Measurements from ENCODE around the gene ERN1. TPM values are rescaled to one million over a fixed set of nuclear protein-coding genes. Genes with fewer than 3 reads are reported as not detected.
A peak's percentile ranks its signal among the peaks of the same experiment; 100 is the strongest.

ERN1 gene
- polyA plus RNA-seq, 3 donors from 2014 or later, result 30.7 to 52.9 (median 31.3) TPM

DNA sequence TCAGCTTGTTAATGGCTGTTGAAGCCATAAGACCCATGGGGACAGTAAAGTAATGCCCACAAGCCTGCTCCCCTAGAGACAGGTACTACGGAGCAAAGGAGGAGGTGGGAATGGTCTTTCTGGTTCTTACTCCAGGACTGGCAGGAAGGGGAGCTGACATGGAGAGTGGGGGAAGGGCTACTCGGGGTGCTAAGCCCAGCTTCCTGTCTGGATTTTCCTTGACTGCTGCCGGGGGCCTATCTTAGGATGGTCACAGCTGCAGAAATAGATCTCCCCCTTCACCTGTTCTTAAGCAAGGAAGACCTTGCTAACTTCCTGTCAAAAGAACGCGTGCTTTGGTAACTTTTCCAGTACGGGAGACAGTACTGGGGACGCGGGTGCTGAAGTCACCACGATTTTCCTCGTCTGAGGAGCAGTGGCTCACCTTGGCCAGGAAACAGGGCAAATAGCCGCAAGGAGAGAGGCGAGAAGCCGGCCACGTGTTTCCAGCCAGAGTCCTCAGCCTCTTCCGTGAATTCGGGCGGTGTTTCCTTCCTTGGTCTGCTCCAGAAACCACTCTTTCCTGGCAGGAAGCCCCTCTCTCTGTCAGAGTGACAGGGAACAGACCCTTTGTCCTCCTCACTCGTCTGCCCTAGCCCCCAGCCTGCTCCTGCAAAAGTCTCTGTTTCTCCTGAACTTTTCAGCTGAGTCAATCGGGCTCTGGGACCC lies 132.4 kb downstream of the ERN1 start:
- H3K27me3 Mint-ChIP-seq (ENCODE audit: low read depth in 3 of 3), result peaks cover 3 to 8% (median 3%) of the 10 kb centered on the region in 3 donors
- peak overlapping the region; percentile 84 to 91 (median 89) for H3K4me3 Mint-ChIP-seq
- DNase-seq, result no peak
- H3K4me1 Mint-ChIP-seq, result peaks cover 57 to 59% of the 10 kb centered on the region in 2 donors
- peak overlapping the region; percentile 15 to 87 (median 79) for H3K27ac Mint-ChIP-seq
- H3K9me3 Mint-ChIP-seq, result no peaks in the 10 kb centered on the region
- no peaks in the 10 kb centered on the region for H3K36me3 Mint-ChIP-seq

DNA sequence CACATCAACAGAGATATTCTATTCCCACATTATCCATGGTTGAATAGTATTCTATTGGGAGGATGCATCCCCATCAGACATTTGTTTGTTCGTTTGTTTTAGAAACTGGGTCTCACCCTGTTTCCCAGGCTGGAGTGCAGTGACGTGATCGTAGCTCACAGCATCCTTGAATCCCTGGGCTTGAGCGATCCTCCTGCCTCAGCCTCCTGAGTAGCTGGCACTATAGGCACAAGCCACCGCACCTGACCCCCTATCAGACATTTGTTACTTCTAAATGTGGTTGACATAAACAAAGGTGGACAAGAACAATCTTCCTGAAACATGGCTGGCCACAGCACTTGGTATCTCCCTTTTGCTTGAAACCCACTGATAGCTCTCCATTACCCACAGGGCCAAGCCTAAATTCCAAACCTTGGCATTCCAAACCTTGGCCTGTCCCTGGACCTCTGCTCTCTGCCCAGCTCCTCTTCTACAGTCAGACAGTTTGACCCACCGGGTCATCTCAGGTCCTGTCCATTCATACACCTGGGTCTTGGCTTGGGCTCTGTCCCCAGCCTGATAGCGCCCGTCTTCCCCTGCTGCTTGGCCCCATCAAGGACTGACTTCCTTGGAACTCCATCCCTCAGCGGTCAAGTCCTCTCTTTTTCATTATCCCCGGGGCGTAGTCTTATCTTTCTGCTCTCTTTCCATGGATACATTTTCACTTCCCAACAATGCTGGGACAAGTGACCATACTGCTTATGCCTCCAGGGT lies 133.3 kb downstream of the ERN1 start:
- no peak for DNase-seq
- Mint-ChIP-seq H3K36me3 (no peaks in the 10 kb centered on the region), H3K9me3 (no peaks in the 10 kb centered on the region), H3K27me3 (ENCODE audit: low read depth in 3 of 3) (peaks cover 3 to 12% (median 7%) of the 10 kb centered on the region in 3 donors), H3K4me1 (peaks cover 66 to 68% of the 10 kb centered on the region in 2 donors), H3K27ac (peak overlapping the region in 5 of 6 donors; percentile 15 to 84 (median 74)), H3K4me3 (peak overlapping the region; percentile 84 to 91 (median 89))

DNA sequence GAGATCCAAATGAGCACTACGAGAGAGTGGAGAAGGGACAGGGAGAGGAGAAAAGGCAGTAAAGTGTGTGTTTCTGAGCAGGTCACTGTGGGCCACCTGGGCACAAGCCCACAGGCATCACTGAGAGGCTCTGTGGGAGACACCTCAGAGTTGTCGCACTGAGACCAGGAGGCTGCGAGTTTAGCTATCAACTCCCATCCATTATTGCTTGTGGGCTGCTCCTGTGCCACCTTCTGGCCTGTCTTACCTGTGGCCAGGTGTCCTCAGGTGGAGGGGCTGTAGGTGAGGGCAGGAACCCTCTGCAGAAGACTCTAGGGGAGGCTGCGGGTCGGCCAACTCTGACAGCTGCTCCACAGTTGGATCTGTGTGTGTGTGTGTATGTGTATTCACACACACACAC lies 134.3 kb downstream of the ERN1 start:
- Mint-ChIP-seq H3K9me3 (no peaks in the 10 kb centered on the region), H3K27ac (peak overlapping the region in 4 of 6 donors; percentile 29 to 84 (median 66)), H3K36me3 (no peaks in the 10 kb centered on the region), H3K4me3 (peak overlapping the region in 2 of 5 donors; percentile 0 to 54), H3K27me3 (ENCODE audit: low read depth in 3 of 3) (peaks cover 3 to 16% (median 7%) of the 10 kb centered on the region in 3 donors), H3K4me1 (peaks cover 76% of the 10 kb centered on the region in 2 donors)
- DNase-seq, result no peak

DNA sequence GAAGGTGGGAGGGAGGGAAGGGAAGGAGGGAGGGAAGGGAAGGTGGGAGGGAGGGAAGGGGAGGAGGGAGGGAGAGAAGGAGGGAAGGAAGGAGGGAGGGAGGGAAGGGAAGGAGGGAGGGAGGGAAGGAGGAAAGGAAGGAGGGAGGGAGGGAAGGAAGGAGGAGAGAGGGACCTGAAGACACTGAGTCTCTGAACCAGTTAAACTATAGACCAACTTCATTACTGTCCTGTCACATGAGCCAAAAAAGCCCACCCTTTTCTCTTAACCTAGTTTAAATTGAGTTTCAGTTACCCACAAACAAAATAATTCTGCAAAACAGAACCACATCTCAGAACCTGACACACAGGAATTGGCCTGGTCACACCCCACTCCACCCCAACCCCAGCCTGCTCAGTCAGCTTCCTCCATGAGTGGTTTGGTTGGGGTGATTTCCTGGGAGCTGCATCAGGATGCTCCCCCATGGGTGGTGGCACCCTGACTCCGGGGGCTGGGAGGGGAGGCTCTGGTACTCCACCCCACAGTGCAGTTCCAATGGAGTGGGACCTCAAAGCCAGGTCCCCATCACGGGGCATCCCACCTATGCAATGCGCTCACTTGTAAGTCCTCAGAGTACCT lies 136.5 kb downstream of the ERN1 start:
- H3K36me3 Mint-ChIP-seq, result no peaks in the 10 kb centered on the region
- peak overlapping the region; percentile 54 to 71 (median 68) for H3K4me3 Mint-ChIP-seq
- peaks cover 3 to 13% (median 9%) of the 10 kb centered on the region in 3 donors for H3K27me3 Mint-ChIP-seq (ENCODE audit: low read depth in 3 of 3)
- H3K4me1 Mint-ChIP-seq, result peaks cover 76% of the 10 kb centered on the region in 2 donors
- H3K27ac Mint-ChIP-seq, result peak overlapping the region; percentile 81 to 94 (median 85)
- peak; percentile 50 to 67 (median 57) for DNase-seq
- H3K9me3 Mint-ChIP-seq, result no peaks in the 10 kb centered on the region

DNA sequence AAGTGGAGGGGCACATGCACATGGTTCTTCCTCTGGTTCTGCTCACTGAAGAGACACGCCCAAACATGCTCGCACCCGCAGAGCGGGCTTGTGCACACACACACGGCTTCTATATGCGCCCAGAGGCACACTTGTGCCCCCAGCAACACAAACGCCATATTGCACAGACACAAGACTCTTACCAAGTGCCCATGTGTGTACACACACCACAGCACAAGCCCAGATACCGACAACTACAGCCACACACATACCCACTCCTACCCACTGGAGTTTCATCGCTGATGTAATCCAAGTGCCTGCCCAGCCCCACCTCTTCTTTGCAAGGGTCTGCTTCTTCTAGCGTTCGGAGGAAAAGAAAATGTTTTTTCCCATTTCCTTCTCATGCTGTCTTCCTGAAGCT lies 138.3 kb downstream of the ERN1 start:
- H3K4me3 Mint-ChIP-seq, result peak overlapping the region; percentile 33 to 82 (median 60)
- H3K27ac Mint-ChIP-seq, result peak overlapping the region in 4 of 6 donors; percentile 83 to 93 (median 90)
- H3K4me1 Mint-ChIP-seq, result peaks cover 61 to 65% of the 10 kb centered on the region in 2 donors
- no peaks in the 10 kb centered on the region for H3K36me3 Mint-ChIP-seq
- no peaks in the 10 kb centered on the region for H3K9me3 Mint-ChIP-seq
- DNase-seq, result no peak
- peaks cover 0 to 8% (median 7%) of the 10 kb centered on the region in 3 donors for H3K27me3 Mint-ChIP-seq (ENCODE audit: low read depth in 3 of 3)

DNA sequence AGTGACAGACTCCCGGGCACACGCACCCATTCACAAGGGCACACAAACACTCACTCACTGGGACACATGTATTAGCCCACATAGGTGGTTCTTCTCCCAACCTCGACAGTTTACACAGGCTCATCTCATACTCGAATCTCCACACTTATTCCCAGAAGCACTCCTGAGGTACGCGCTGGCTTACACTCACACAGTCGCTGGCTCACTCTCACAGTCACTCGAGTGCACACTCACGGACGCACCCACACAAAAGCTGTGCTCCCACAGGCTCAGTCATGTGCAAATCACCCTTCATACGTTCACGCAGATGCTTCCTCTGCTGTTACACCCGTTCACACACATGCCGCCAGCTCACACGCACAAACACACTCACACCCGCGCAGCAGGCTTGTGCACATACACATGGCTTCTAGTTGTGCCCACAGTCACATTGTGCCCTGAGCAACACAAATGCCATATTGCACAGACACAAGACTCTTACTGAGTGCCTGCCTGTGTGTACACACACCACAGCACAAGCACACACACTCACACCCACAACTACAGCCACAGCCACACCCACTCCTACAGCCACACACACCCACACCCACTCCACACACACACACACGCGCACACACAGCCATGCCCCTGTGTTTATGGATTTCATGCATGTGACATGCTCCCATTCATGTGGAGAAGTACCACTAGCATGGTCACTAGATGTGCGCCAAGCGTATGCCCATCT lies 140.2 kb downstream of the ERN1 start:
- H3K36me3 Mint-ChIP-seq, result no peaks in the 10 kb centered on the region
- DNase-seq, result no peak
- no peaks in the 10 kb centered on the region for H3K9me3 Mint-ChIP-seq
- H3K4me1 Mint-ChIP-seq, result peaks cover 65 to 71% of the 10 kb centered on the region in 2 donors
- H3K27ac Mint-ChIP-seq, result peak overlapping the region in 5 of 6 donors; percentile 83 to 92 (median 83)
- H3K4me3 Mint-ChIP-seq, result peak overlapping the region; percentile 40 to 85 (median 80)
- peaks cover 4 to 16% (median 13%) of the 10 kb centered on the region in 3 donors for H3K27me3 Mint-ChIP-seq (ENCODE audit: low read depth in 3 of 3)

Other genes starting within 250 kb of the ERN1 start
- not detected for gene GH2, start 248.2 kb downstream of the ERN1 start, polyA plus RNA-seq
- not detected for gene CSH1, start 233.6 kb downstream of the ERN1 start, polyA plus RNA-seq
- gene CSHL1, start 218.9 kb downstream of the ERN1 start, polyA plus RNA-seq, result not detected
- not detected for gene GH1, start 211.3 kb downstream of the ERN1 start, polyA plus RNA-seq
- 10 to 100 TPM; 45.8 to 67.3 (median 51.9) TPM for gene CD79B, start 197.8 kb downstream of the ERN1 start, polyA plus RNA-seq
- under 1 TPM in 1 of 3 donors, not detected in 2; 0.02 TPM for gene SCN4A, start 157.2 kb downstream of the ERN1 start, polyA plus RNA-seq
- gene PRR29, start 131.8 kb downstream of the ERN1 start, polyA plus RNA-seq, result 1 to 10 TPM; 5.0 to 6.8 (median 5.5) TPM
- 100 to 1,000 TPM; 327 to 535 (median 329) TPM for gene ICAM2, start 109.5 kb downstream of the ERN1 start, polyA plus RNA-seq
- gene TEX2, start 133.1 kb upstream of the ERN1 start, polyA plus RNA-seq, result 1 to 10 TPM; 4.7 to 8.1 (median 6.3) TPM